Spleen (tissue), 11 donors: Measurements from ENCODE around the gene PLEKHA7. TPM values are rescaled to one million over a fixed set of nuclear protein-coding genes. Genes with fewer than 3 reads are reported as not detected.

Experiments
- DNase-seq: peaks from one replicate; pipeline ENCODE4 v3.0.0-alpha.2; 2020
- H3K27ac ChIP-seq, 8 donors: fragments of 200-600 bp; sonication (generic) in 7 of 8; 1 replicate in 4 of 8; 2 replicates in 4 of 8; pipeline versions ENCODE4 v1.5.0 to v1.8.0; 2016 to 2021; ENCODE audit warnings: inconsistent platforms in 4 of 8, mild to moderate bottlenecking in 4 of 8, moderate library complexity in 1 of 8
- H3K27me3 ChIP-seq, 7 donors: fragments of 200-600 bp; sonication (generic) in 6 of 7; replicated peaks in 1 of 7; 1 replicate in 4 of 7; 2 replicates in 3 of 7; pipeline versions ENCODE4 v1.5.0 to v1.8.0; 2016 to 2021; ENCODE audit warnings: inconsistent platforms in 3 of 7, mild to moderate bottlenecking in 1 of 7
- H3K36me3 ChIP-seq, 6 donors: fragments of 200-600 bp; sonication (generic) in 5 of 6; 1 replicate in 4 of 6; 2 replicates in 2 of 6; pipeline versions ENCODE4 v1.5.0 to v1.8.0; 2016 to 2021; ENCODE audit warnings: inconsistent platforms in 2 of 6
- H3K4me1 ChIP-seq, 6 donors: fragments of 200-600 bp; sonication (generic) in 5 of 6; 1 replicate in 3 of 6; 2 replicates in 3 of 6; pipeline versions ENCODE4 v1.5.0 to v1.8.0; 2016 to 2021; ENCODE audit warnings: inconsistent platforms in 3 of 6
- H3K4me3 ChIP-seq, 8 donors: fragments of 200-600 bp; sonication (generic) in 7 of 8; 1 replicate in 4 of 8; 2 replicates in 4 of 8; pipeline versions ENCODE4 v1.5.0 to v1.8.0; 2016 to 2021; ENCODE audit warnings: inconsistent platforms in 4 of 8, mild to moderate bottlenecking in 4 of 8, moderate library complexity in 2 of 8
- H3K9me3 ChIP-seq, 8 donors: fragments of 200-600 bp; sonication (generic) in 7 of 8; 1 replicate in 4 of 8; 2 replicates in 4 of 8; pipeline versions ENCODE4 v1.5.0 to v1.8.0; 2016 to 2021; ENCODE audit warnings: inconsistent platforms in 4 of 8
- POLR2A ChIP-seq, 3 donors: fragments of 450-650 bp; IDR thresholded peaks; one replicate each; pipeline ENCODE4 v1.5.1; 2017; ENCODE audit warnings: antibody characterized with exemption in 3 of 3, mild to moderate bottlenecking in 1 of 3
- POLR2AphosphoS5 ChIP-seq, 3 donors: sonication (generic); formaldehyde crosslinking; IDR thresholded peaks; one replicate each; pipeline ENCODE4 v1.5.1; 2017; ENCODE audit warnings: antibody characterized with exemption in 3 of 3
- WGBS, 5 donors: extraction: QIAGEN DNeasy Blood & Tissue Kit in 3 of 5; methylation state at CpG; one replicate each; pipeline versions ENCODE4 v1.1.5 to v1.1.7; 2013 to 2018; 5-methylcytosine and 5-hydroxymethylcytosine counted together
- intact Hi-C: fragments of 100-400 bp; cut with DNase I; formaldehyde crosslinking; loops from one replicate; pipeline ENCODE4 v1.15.0; 2023; ENCODE audit warnings: low total_unique reads
- polyA plus RNA-seq, 3 donors: library from polyadenylated mRNA; stranded (reverse); fragments of 200-250 nt; gene quantifications; one replicate each; pipeline ENCODE4 v1.2.1, GENCODE V29; 2013
- total RNA-seq, 7 donors: library from RNA; depleted of rRNA in 3 of 7; stranded (reverse); fragments of >200 nt in 3 of 7; fragmentation: NEBNext Ultra II Directional in 4 of 7; extraction: Animal tissue kit (Norgen Biotek cat#: 25700) in 4 of 7; gene quantifications; one replicate each; pipeline versions ENCODE4 v1.1.0 to v1.2.1, GENCODE V29; 2016 to 2021
- TF ChIP-seq, protein P1 (sequence below), 11 experiments: fragments of 200-600 bp in 7 of 11; fragments of 450-650 bp in 4 of 11; sonication (generic) in 4 of 11; IDR thresholded peaks in 8 of 11; conservative IDR thresholded peaks in 3 of 11; 1 replicate in 7 of 11; 2 replicates in 4 of 11; pipeline versions ENCODE4 v1.4.0 to v1.8.0; 2016 to 2021; ENCODE audit warnings: antibody characterized with exemption in 11 of 11, inconsistent platforms in 4 of 11, mild to moderate bottlenecking in 1 of 11
- donor health status: healthy with polysubstance abuse.
- donor health status: DM: no; HTN: no; CAD: no; lungs with moderate emphysema.
- donor health status: DM: no; HTN: no; CAD: no.
- donor health status: Bipolar disorder and iron deficiency.
- donor health status: healthy.
- donor health status: DM: no; HTN: no; CAD: no.
- donor health status: DM: yes; HTN: yes; CAD: no.

The PLEKHA7 gene
- total and polyA plus RNA-seq, 10 donors, result 1.8 to 12.8 (median 5.8) TPM

DNA sequence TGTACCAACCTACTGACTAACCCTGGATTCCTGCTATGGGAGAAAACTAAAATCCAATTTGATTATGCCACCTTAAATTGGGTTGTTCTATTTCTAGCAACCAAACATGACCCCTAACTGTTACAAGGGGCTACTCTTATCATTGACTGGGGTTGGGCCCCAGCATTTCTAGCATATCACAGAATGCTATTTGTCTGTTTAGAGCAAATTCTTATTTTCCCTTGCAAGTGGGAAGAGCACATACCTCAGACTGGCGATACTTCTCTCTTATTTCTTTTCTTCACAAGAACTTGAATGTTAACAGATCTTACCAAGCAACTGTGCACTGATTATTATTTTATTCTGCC, 182.0 kb downstream of the PLEKHA7 start:
- Histone ChIP-seq H3K4me1 (no peaks in the 10 kb centered on the region), H3K27ac (no peak overlapping the region), H3K36me3 (no peaks in the 10 kb centered on the region), H3K27me3 (no peaks in the 10 kb centered on the region), H3K9me3 (no peaks in the 10 kb centered on the region), H3K4me3 (no peak overlapping the region)
- 88 to 100% (median 95%) methylated on average over 1 of the region's 1 CpG for WGBS, 5 donors
- DNase-seq, result no peak
- intact Hi-C loops, result no loop called here
- no peak for TF ChIP-seq POLR2AphosphoS5 (IDR thresholded peaks at IDR 0.05)
- TF ChIP-seq, protein P1, sequence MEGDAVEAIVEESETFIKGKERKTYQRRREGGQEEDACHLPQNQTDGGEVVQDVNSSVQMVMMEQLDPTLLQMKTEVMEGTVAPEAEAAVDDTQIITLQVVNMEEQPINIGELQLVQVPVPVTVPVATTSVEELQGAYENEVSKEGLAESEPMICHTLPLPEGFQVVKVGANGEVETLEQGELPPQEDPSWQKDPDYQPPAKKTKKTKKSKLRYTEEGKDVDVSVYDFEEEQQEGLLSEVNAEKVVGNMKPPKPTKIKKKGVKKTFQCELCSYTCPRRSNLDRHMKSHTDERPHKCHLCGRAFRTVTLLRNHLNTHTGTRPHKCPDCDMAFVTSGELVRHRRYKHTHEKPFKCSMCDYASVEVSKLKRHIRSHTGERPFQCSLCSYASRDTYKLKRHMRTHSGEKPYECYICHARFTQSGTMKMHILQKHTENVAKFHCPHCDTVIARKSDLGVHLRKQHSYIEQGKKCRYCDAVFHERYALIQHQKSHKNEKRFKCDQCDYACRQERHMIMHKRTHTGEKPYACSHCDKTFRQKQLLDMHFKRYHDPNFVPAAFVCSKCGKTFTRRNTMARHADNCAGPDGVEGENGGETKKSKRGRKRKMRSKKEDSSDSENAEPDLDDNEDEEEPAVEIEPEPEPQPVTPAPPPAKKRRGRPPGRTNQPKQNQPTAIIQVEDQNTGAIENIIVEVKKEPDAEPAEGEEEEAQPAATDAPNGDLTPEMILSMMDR (IDR thresholded peaks at IDR 0.05 in 8 of 11, conservative IDR thresholded peaks at IDR 0.05 in 3 of 11), result no peak
- TF ChIP-seq POLR2A (IDR thresholded peaks at IDR 0.05), result no peak

DNA sequence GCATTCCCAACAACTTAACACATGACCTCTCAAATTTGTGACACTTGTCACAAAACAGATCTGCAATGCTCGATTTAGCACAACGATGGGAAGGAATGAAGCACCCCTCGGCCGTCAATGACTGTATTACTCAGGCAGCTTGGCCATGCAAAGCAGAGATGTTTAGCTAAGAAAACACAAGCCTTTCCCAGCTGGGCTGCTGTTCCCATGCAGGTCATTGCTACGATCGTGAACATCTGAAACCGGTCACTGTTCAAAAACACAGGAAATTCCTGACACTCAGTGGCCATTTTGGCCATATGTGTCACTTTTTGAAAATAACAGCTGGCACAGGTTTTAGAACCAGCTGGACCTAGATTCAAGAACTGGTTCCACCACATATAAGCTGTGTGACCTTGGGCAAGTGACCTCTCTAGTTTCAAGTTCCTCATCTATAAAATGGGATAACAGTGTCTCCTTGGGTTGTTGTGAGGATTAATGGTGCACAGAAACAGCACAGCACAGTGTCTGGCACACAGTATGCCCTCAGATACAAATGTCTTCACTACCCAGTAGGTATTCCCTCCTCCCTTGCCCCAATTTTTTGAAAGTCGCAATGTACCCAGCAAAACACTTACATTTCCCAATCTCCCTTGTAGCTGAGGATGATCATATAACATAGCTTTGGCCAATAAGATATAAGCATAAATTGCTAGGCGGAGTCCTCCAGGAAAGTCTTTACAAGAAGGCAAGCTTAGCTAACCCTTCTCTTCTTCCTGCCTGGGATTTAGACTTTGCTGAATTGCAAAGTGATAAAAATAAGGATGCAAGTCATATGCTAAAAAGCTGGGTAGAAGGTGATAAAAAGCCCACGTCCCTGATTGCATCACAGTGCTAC, 182.7 kb downstream of the PLEKHA7 start:
- Histone ChIP-seq H3K36me3 (no peaks in the 10 kb centered on the region), H3K27ac (no peak overlapping the region), H3K4me1 (no peaks in the 10 kb centered on the region), H3K4me3 (no peak overlapping the region), H3K9me3 (no peaks in the 10 kb centered on the region), H3K27me3 (no peaks in the 10 kb centered on the region)
- DNase-seq, result no peak
- TF ChIP-seq, protein P1 (IDR thresholded peaks at IDR 0.05 in 8 of 11, conservative IDR thresholded peaks at IDR 0.05 in 3 of 11), result no peak
- TF ChIP-seq POLR2A (IDR thresholded peaks at IDR 0.05), result no peak
- no peak for TF ChIP-seq POLR2AphosphoS5 (IDR thresholded peaks at IDR 0.05)
- WGBS, 5 donors, result 76 to 85% (median 83%) methylated on average over 10 of the region's 10 CpGs
- intact Hi-C loops, result no loop called here

DNA sequence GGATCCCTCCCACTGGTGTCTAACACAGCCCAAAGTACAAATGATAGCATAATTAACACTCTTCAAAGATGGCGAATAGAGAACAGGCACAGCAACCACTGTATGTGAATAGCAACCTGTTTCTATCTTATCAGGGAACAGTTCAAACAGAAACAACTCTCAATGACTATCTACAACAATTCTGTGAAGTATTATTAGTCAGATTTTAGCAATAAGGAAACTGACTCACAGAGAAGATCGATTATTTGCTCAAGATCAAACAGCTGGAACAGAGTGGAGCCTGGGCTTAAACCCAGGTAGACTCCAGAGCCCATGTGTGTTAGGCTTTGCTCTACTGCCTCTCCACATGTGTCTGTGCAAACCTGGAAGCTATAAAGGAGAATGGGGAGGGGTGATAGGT, 187.1 kb downstream of the PLEKHA7 start:
- Histone ChIP-seq H3K36me3 (no peaks in the 10 kb centered on the region), H3K27ac (no peak overlapping the region), H3K4me3 (no peak overlapping the region), H3K27me3 (no peaks in the 10 kb centered on the region), H3K4me1 (no peaks in the 10 kb centered on the region), H3K9me3 (no peaks in the 10 kb centered on the region)
- TF ChIP-seq, protein P1 (IDR thresholded peaks at IDR 0.05 in 8 of 11, conservative IDR thresholded peaks at IDR 0.05 in 3 of 11), result no peak
- WGBS, 5 donors, result 66 to 78% (median 73%) methylated on average over 2 of the region's 2 CpGs
- DNase-seq, result no peak
- intact Hi-C loops, result no loop called here

DNA sequence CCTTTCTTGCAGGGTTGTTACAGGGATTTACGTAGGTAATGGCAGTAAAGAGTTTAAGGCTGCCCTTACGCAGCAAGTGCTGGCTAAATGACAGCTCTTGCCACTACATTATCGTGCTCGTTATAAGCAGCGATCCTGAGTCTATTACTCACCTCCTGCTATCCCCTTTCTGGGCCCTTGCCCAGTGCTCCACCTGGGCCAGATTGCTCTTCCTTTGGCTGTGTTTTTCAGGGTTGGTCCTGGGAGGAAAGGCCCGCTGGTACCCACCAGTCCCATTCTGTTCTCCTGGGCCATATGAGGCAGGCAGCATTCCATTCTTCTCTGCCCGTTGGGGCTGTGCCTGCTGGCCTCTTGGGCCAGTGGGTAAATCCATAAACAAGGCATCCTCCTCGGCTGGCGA, 188.2 kb downstream of the PLEKHA7 start:
- Histone ChIP-seq H3K9me3 (no peaks in the 10 kb centered on the region), H3K27ac (no peak overlapping the region), H3K4me3 (no peak overlapping the region), H3K36me3 (no peaks in the 10 kb centered on the region), H3K4me1 (peaks cover 0 to 1% (median 0%) of the 10 kb centered on the region in 6 donors), H3K27me3 (no peaks in the 10 kb centered on the region)
- DNase-seq, result no peak
- intact Hi-C loops, result no loop called here
- TF ChIP-seq POLR2AphosphoS5 (IDR thresholded peaks at IDR 0.05), result no peak
- WGBS, 5 donors, result 90 to 95% (median 92%) methylated on average over 7 to 9 of the region's 9 CpGs
